Neural crest cell (in vitro differentiated cells): ENCODE measurements around the gene EPC1. TPM values are rescaled to one million over a fixed set of nuclear protein-coding genes. Genes with fewer than 3 reads are reported as not detected.
A peak's percentile ranks its signal among the peaks of the same experiment; 100 is the strongest.

Source experiments
- DNase-seq: peaks from one replicate; pipeline ENCODE4 v3.0.0; 2021; ENCODE audit warnings: low read depth, mixed read lengths, low spot score
- H3K27ac Mint-ChIP-seq: one replicate; pipeline ENCODE4 v1.8.0; 2021; ENCODE audit warnings: mild to moderate bottlenecking, mixed read lengths; ENCODE audit not compliant: unreplicated experiment
- H3K27me3 Mint-ChIP-seq: 2 replicates; pipeline ENCODE4 v1.8.0; 2021; ENCODE audit warnings: low read depth, mild to moderate bottlenecking, mixed read lengths
- H3K36me3 Mint-ChIP-seq: 2 replicates; pipeline ENCODE4 v1.8.0; 2021; ENCODE audit warnings: low read depth, mild to moderate bottlenecking, mixed read lengths
- H3K4me1 Mint-ChIP-seq: 2 replicates; pipeline ENCODE4 v1.8.0; 2021; ENCODE audit warnings: mixed read lengths
- H3K4me3 Mint-ChIP-seq: one replicate; pipeline ENCODE4 v1.8.0; 2021; ENCODE audit warnings: mild to moderate bottlenecking, mixed read lengths
- H3K9me3 Mint-ChIP-seq: 2 replicates; pipeline ENCODE4 v1.8.0; 2021; ENCODE audit warnings: mixed read lengths
- total RNA-seq: library from RNA; stranded (reverse); gene quantifications from 2 replicates; pipeline ENCODE4 v1.2.1, GENCODE V29; 2021
- TF ChIP-seq, protein P1 (sequence below): fragments of 200-600 bp; sonication (generic); conservative IDR thresholded peaks from 2 replicates; pipeline ENCODE4 v1.5.0; 2021; ENCODE audit warnings: antibody characterized with exemption, mild to moderate bottlenecking

The EPC1 gene
- total RNA-seq, 1 donor from 2014 or later: 44.4 TPM

GRCh38 chr10:32348297-32349198, 1.6 kb upstream of the EPC1 start:
- TF ChIP-seq, protein P1, sequence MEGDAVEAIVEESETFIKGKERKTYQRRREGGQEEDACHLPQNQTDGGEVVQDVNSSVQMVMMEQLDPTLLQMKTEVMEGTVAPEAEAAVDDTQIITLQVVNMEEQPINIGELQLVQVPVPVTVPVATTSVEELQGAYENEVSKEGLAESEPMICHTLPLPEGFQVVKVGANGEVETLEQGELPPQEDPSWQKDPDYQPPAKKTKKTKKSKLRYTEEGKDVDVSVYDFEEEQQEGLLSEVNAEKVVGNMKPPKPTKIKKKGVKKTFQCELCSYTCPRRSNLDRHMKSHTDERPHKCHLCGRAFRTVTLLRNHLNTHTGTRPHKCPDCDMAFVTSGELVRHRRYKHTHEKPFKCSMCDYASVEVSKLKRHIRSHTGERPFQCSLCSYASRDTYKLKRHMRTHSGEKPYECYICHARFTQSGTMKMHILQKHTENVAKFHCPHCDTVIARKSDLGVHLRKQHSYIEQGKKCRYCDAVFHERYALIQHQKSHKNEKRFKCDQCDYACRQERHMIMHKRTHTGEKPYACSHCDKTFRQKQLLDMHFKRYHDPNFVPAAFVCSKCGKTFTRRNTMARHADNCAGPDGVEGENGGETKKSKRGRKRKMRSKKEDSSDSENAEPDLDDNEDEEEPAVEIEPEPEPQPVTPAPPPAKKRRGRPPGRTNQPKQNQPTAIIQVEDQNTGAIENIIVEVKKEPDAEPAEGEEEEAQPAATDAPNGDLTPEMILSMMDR: no peak
- no peak overlapping the region for H3K27ac Mint-ChIP-seq
- H3K27me3 Mint-ChIP-seq: no peaks in the 10 kb centered on the region
- H3K4me3 Mint-ChIP-seq: peak overlapping the region; percentile 63
- DNase-seq: no peak
- no peaks in the 10 kb centered on the region for H3K36me3 Mint-ChIP-seq
- H3K9me3 Mint-ChIP-seq: no peaks in the 10 kb centered on the region
- peaks cover 47% of the 10 kb centered on the region for H3K4me1 Mint-ChIP-seq

- H3K9me3 Mint-ChIP-seq: no peaks in the 10 kb centered on the region
- H3K27ac Mint-ChIP-seq: no peak overlapping the region
- peaks cover 44% of the 10 kb centered on the region for H3K4me1 Mint-ChIP-seq
- DNase-seq: no peak
- TF ChIP-seq, protein P1: no peak
- H3K27me3 Mint-ChIP-seq: no peaks in the 10 kb centered on the region
- no peaks in the 10 kb centered on the region for H3K36me3 Mint-ChIP-seq
- peak overlapping the region; percentile 63 for H3K4me3 Mint-ChIP-seq
Measured at GRCh38 chr10:32347363-32348022, 535 bp upstream of the EPC1 start.

DNA sequence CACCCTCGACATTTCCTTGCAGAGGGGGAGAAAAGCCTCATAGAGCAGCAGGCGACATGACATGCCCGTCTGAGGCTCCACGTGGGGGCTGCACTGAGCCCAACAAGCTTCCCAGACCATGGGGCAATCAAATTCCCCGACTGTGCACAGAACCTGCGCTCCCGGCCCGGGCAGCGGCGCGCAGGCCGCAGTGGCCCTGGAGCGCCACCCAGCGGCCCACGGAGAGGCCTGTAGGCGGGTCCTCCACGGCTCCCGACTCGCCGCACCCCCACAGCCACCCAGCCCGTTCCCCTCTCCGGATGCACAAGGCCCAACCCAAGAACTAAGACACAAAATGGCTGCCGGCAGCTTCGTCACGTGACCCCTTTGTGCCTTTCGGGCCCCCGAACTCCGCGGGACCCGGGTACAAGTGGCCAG, 816 bp downstream of the EPC1 start:
- H3K27ac Mint-ChIP-seq: peak overlapping the region; percentile 100
- H3K4me1 Mint-ChIP-seq: peaks cover 50% of the 10 kb centered on the region
- no peaks in the 10 kb centered on the region for H3K9me3 Mint-ChIP-seq
- H3K4me3 Mint-ChIP-seq: peak overlapping the region; percentile 97
- DNase-seq: peak; percentile 89
- TF ChIP-seq, protein P1: peak; percentile 97
- no peaks in the 10 kb centered on the region for H3K27me3 Mint-ChIP-seq
- no peaks in the 10 kb centered on the region for H3K36me3 Mint-ChIP-seq

DNA sequence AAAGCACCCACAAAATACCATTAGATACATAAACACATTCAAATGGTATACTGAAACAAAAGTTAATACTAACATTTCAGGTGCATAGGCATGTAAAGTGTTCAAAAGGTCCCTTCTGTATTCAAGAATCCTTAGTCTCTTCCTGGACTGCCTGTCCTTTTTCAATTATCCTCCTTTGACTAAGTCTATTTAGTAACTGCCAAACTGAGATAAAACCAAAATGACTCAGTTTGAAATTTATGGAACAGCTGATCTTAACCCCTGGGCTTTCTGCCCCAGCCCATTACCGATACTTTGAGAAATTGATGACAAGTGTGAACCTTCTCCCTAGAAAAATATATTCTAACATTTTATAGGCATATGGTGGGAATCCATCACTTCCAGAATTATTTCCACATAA, 5.4 kb downstream of the EPC1 start:
- TF ChIP-seq, protein P1: no peak
- peaks cover 54% of the 10 kb centered on the region for H3K4me1 Mint-ChIP-seq
- H3K9me3 Mint-ChIP-seq: no peaks in the 10 kb centered on the region
- H3K36me3 Mint-ChIP-seq: peaks cover 11% of the 10 kb centered on the region
- no peak overlapping the region for H3K27ac Mint-ChIP-seq
- no peaks in the 10 kb centered on the region for H3K27me3 Mint-ChIP-seq
- DNase-seq: no peak
- no peak overlapping the region for H3K4me3 Mint-ChIP-seq

DNA sequence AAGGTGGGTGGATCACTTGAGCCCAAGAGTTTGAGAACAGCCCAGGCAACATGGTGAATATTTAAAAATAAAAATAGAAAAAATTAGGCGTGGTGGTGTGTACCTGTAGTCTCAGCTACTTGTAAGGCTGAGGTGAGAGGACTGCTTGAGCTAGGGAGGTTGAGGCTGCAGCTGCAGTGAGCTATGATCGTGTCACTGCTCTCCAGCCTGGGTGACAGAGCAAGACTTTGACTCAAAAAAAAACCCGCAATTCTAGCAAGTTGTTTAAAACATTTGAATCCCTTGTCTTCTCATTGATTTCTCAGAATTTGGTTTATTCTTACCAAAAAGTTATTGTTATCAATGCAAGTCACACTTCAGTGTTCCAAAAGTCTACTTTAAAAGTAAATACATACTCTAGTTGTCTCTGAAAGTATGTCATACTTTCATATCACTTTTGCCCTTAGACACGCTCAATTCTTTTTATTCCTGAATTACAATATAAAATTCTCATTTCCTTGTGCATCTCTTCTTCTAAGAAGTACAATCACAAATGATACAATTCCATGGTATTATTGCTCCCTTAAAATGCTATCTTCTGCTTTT, 6.3 kb downstream of the EPC1 start:
- no peak for DNase-seq
- peaks cover 14% of the 10 kb centered on the region for H3K36me3 Mint-ChIP-seq
- H3K9me3 Mint-ChIP-seq: no peaks in the 10 kb centered on the region
- TF ChIP-seq, protein P1: no peak
- H3K27me3 Mint-ChIP-seq: no peaks in the 10 kb centered on the region
- no peak overlapping the region for H3K27ac Mint-ChIP-seq
- H3K4me1 Mint-ChIP-seq: peaks cover 56% of the 10 kb centered on the region
- H3K4me3 Mint-ChIP-seq: peak overlapping the region; percentile 41
